Activated naive CD4-positive, alpha-beta T cell treated with Interleukin-2 at 50 U/mL for 16 hours (primary cell): Measurements from ENCODE around the gene PXDC1.
A peak's percentile ranks its signal among the peaks of the same experiment; 100 is the strongest.
"Not testable (repeated sequence)": the region's sequence is repeated elsewhere in the genome, so short reads cannot be mapped to it uniquely, and the experiment has no call there.

Source experiments
- DNase-seq: peaks from one replicate; pipeline ENCODE4 v3.0.0-alpha.2; 2020

PXDC1 gene

DNA sequence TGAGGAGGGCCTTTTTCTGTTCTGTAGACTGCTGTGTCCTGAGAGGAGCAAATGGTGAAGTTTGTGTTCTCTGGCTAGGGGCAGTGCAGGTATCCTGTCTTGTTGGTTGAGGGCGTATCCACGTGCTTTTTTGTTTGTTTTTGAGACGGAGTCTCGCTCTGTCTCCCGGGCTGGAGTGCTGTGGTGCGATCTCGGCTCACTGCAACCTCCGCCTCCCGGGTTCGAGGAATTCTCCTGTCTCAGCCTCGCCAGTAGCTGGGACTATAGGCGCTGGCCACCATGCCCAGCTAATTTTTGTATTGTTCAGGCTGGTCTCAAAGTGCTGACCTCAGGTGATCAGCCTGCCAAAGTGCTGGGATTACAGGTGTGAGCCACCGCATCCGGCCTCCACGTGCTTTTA, 10.8 kb upstream of the PXDC1 start:
- no peak for DNase-seq

DNA sequence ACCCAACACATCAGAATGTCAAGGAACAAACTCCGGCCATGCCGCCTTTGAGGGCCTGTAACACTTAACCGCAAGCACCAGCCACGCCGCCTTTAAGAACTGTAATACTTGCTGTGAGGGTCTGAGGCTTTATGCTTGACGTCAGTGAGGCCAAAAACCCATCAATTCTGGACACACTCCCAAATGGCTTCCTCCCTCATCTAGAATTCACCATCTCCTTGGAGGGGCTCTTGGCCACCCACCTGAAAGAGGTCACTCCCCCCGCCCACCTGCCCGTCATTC, 10.4 kb upstream of the PXDC1 start:
- no peak for DNase-seq

DNA sequence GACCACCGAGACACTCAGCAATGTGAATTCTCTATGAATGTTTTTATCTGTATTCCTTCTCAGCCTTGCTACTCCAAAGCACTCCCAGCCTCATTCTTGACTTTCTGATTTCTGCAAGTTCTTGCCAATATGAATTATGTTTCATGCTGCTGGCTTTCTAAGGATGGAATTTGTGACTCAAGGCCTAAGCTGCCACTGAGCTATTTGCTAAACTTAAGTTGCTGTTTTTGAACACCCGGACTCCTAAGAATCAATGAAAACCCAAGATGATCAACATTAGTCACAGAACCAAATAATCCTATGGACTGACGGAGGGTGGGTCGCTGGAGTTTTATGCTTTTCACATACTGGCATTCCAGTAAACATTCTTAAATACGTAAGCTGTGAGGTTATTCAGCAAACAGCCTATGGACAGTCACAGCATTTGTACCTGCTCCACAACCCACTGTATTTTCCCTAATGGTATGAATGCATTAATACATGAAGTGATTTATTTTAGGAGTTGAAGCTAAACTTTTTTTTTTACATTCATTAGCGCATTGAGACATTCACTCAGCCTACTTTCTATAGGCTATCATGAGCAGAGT, 8.2 kb upstream of the PXDC1 start:
- DNase-seq: no peak

- DNase-seq: no peak
Measured at GRCh38 chr6:3758842-3759144, 7.3 kb upstream of the PXDC1 start.

DNA sequence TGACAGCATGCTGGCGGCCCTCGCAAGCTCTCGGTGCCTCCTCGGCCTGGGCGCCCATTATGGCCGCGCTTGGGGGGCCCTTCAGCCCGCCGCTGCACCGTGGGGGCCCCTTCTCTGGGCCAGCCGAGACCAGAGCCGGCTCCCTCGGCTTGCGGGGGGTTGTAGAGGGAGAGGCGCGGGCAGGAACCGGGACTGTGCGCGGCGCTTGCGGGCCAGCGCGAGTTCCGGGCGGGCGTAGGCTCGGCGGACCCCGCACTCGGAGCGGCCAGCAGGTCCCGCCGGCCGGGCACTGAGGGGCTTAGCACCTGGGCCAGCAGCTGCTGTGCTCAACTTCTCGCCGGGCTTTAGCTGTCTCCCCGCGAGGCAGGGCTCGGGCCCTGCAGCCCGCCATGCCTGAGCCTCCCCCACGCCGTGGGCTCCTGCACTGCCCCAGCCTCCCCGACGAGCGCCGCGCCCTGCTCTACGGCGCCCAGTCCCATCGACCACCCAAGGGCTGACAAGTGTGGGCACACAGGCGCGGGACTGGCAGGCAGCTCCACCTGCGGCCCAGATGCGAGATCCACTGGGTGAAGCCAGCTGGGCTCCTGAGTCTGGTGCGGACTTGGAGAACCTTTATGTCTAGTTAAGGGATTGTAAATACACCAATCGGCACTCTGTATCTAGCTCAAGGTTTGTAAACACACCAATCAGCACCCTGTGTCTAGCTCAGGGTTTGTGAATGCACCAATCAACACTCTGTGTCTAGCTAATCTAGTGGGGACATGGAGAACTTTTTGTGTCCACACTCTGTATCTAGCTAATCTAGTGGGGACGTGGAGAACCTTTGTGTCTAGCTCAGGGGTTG, 6.7 kb upstream of the PXDC1 start:
- not testable (repeated sequence) for DNase-seq

DNA sequence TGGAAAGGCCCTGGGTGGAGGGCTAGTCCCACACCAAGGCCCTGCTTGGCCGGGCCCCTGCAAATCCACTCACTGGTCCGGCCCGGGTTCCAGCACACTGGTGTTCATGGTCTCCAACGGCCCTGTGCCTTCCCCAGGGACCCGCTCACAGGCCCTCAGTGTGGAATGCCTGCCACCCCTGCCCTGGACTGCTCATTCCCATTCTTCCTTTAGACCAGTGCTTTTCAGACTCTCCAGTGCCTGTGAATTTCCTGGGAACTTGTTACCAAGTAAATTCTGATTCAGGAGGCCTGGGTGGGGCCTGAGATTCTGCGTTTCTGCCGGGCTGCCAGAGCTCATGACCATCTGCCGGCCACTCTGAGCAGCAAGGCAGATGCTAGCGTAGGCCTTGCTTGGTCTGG, 5.7 kb upstream of the PXDC1 start:
- no peak for DNase-seq

DNA sequence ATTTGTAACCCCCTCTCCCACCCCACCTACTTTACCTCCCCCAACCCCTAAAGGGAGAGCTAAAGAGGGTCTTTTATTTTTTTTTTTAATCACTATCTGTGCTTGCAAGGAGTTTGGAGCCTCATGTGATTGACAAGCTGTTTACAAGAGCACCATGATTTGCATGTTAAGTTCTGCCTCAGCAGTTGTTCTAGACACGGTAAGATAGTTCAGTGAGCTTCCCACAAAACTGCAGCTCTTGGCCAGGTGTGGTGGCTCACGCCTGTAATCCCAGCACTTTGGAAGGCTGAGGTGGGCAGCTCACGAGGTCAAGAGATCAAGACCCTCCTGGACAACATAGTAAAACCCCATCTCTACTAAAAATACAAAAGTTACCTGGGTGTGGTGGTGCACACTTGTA, 5.0 kb upstream of the PXDC1 start:
- no peak for DNase-seq

- no peak for DNase-seq
Measured at GRCh38 chr6:3755637-3756545, 4.4 kb upstream of the PXDC1 start.

DNA sequence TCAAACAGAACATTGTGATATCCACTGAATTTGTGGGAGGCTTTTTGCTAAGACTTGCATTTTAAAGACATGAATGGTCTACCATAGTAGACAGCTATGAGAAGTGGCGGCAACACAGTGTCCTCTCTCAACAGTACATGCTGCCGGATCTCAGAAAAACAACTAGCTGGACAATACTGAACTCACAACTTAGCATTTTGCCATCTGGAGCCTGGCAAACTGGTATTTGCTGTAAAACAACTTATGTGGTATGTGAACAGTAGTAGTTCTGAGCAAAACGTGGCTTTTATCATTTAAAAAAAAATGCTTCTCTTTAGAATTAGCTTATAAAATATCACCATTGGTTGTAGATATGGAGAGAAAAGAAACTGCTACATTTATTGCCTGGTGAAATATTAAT, 3.3 kb upstream of the PXDC1 start:
- no peak for DNase-seq

DNA sequence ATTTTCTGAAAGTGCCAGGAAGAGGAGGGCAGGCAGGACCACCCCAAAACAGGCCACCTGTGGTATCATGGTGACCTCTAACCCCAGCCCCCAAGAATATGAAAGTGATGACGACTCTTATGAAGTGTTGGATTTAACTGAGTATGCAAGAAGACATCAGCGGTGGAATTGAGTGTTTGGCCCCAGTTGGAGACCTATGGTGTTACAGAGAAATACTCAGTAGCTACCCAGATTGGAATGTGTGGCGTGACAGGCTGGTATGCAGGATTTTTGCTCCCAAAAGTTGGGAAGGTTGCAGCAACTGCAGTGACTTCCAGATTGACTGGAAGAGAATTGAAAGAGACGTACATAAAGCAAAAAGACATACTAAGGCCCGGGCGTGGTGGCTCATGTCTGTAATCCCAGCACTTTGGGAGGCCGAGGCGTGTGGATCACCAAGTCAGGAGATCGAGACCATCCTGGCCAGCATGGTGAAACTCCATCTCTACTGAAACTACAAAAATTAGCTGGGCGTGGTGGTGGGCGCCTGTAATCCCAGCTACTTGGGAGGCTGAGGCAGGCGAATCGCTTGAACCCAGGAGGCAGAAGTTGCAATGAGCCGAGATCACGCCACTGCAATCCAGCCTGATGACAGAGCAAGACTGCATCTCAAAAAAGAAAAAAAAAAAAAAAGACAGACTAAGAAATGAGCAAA, 2.7 kb upstream of the PXDC1 start:
- not testable (repeated sequence) for DNase-seq

DNA sequence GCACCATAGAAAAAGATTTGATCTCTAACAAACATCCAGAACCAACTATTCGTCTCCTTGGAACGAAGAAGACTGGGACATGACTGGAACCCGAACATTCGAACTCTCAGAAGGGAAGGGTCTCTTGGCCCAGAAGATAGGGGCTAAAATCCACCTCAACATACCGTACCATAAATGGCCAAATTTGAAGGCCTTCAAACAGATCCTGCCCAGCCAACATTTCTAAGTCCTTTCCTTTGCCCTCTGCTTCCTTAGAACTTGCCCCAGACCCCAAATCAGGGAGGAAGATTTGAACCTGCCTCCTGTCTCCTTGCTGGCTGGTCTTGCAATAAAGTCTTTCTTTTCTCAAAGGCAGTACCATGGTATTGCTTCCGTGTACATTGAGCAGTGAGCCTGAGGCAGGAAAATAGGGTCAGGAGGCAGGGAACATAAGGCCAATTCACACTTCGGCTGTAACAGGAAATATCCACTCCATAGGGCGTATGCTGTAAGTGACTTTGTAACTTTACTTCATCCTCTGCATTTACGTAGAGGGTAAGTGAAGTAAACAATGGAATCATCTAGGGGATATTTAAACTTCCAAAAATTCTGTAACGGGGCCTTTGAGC, 1.8 kb upstream of the PXDC1 start:
- DNase-seq: no peak

DNA sequence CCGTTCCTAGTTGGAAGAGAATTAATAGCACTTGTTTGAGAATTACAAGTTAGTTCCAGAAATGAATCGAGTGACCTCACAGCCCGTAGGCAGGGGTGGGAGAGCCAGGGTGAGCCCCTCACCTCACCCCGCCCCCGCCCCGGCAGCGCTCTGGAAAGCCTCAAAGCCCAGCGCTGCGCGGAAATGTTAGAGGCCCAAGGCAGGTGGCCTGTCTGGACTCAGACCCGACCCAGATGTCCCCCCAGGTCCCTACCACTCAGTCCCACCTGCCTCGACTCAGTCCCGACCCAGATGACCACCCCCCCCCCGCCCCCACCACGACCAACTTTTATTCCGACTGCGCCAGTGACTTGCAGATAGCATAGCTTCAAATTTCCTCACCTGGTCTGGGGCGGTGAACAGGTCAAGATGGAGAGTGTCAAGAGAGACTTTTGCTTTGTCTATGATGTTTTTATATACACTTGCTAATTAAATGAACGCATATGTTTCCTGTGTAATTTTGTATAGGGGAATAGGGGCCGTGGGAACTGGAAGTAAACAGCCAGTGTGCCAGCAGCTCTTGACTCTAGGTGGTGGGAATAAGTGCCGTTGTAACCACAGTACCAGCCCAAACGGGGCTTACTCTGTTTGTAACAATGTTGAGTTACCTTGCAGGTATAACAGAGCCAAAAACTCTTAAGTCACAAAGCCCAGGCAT, 1.2 kb upstream of the PXDC1 start:
- DNase-seq: no peak

DNA sequence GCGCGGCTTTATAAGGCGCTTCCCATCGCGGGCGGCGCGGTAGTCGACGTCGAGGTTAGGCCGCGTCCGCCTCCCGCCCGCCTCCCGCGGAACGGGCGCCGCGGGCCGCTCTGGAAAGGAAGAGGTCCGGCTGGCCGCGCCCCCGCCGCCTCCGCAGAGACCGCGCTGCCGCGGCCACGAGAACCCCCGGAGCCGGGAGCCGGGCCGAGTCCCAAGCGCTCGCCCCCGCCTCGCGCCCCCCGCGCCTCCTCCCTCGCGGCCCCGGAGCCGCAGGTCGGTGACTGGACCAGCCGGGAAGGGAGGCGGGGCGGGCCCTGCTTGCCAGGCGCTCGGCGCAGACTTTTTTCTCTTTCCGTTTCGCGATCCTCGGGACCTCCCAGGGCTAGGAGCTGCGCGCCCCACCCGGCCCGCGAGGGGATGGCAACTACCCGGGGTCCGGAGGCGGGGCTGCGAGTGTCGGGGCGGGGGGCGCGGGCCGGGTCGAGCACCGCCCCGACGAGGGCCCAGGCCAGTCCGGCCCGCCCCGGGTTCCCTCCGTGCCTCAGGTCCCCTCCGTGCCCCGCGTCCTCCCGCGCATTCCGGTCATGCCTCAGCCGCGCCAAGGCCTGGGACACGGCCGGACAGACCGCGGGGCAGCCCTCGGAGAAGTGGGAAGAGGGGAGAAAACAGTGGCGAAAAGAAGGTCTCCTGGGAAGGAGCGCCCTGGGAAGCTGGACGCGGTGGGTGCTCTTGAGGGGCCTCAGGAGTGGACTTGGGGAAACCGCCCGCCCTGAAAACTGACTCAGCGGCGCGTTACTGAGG, 417 bp upstream of the PXDC1 start:
- peak; percentile 78 for DNase-seq

DNA sequence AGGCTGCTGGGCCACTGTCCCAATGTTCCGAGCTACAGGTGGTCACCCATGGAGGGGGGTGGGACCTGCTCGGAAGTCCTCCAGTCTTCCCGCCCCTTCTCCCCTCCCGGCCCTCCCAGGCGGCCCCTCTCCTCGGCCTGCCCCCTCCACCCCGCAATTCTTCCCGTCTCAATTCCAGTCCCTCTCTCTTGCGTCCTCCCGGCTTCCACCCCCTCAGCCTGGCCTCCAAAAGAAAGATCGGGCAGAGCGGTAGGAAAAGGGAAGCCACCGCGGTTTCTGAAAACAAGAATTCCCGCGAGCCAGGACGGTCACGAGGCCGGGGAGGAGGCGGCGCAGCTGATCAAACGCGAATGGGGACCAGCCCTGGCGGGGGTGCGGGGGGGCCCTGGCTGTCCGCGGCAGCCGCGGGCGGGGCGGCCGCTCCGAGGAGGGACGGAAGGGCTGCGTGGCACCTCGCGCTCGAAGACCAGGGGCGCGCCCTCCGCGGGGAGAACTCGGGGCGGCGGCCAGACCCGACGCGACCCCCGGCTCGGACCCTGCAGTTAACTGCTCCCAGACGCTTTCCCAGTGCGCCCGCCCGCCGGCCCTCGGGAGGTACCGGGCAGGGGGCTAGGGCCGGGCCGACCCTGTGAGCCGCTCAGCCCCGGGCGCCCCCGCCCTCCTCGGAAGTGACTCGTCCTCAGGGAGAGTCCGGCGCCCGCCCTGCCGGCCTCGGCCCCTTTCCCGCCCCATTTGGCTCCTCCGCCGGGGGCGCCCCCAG, 1.0 kb downstream of the PXDC1 start:
- DNase-seq: peak; percentile 18

DNA sequence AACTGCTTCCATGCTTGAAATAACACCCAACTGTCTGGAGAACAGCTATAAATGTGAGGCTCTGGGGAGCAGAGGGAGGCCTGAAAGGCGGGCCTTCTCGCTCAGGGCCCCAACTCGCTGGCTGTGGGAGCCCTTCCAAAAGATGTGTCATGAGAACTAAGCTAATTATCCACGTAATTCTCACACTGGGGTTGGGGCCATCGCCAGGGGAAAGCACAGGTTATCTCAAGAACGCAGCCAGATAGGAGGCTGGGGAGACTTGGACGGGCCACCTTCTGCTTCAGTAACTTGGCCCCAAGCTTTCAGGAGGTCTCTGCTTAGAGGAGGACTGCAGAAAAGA, 1.6 kb downstream of the PXDC1 start:
- DNase-seq: no peak

DNA sequence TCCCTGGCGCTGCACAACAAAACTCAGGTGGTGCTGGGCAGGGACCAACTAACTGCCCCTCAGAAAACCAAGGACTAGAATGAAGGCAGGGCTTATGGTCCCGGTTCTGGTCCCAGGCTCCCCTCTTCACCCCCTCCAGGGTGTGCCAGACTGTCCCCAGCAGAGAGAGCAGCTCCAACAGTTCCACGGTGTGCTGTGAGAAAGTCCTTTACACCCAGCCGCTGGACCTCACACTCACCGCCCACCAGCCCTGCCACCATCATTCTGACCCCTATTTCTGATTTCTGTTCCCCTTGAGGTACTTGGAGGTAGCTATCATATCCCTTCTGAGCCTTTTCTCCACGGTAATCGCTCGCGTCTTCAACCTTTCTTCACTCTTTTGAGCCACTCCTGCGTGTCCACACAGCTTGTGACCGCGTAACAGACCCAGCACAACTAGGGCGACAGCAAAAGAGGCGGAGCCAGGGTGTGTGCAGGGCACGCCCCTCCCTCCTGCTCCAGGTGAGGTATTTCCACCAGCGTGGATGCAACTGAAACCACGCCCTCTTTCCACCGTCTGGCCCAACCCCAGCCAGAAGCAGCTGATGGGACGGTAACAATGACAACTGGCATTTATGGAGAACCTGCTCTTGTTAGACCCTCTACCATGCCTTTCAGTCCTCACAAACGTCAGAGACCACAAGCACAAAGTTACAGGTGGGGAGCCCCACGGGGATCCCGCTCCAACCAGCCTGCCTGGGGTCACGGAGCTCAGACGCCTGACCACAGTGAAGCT, 2.3 kb downstream of the PXDC1 start:
- no peak for DNase-seq

DNA sequence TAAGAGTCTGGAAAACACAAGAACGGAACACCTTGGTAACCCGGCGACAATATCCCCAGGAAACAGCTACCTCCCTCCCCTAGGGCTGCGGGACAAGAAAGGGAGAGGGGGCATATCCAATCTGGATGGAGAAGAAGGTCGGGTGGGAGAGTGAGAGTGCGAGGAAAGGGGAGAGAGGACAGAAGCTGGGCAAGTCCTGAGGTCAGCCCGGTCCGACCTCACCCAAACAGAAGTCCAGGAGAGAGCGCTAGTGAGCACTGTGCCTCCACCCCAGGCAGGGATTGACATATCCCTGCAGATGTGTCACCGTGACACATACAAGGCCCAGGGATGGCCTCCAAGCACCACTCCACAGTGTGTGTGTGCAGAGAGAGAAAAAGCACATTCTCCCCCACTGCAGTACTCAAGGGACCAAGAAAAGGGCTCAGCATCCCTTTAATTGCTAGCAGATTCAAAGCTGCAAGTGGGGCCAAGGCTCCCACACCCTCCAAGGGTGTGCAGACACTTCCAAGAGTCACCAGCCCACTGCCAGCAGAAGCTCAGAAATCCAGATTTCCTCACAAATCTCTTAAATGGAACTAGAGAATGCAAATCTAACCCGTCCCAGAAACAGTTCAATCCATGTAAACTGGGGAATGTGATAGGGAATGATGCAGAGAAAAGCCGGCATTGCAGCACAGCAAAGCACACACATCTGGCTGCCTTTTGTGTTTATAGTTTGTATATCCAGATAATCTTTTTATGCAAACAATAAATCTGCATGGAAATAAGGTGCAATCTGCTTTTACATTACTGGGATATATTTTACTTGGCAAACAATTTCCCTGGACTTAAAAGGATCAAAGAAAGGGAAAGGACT, 3.1 kb downstream of the PXDC1 start:
- DNase-seq: peak; percentile 44

GRCh38 chr6:3747100-3747737, 4.3 kb downstream of the PXDC1 start:
- no peak for DNase-seq

DNA sequence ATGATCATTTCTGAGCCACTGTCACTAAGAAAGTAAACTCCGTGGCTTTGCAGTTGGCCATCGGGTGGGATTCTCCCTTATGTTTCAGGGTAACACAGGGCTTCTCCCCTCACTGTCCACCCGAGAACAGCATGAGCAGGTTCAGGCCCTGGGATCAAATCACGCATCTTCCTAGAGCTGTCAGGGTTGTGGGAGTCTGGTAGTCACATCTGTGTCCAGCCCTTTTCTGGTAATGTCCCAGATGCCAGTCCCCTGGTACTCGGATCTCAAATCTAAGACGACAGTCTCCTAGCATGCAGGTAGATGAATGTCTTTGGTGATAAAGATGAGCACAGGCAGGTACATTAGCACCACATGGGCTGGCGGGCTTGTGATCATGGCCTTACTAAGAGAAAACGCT, 4.8 kb downstream of the PXDC1 start:
- no peak for DNase-seq
